ENCODE results near the gene GAGE12H.
"Not testable (repeated sequence)": the region's sequence is repeated elsewhere in the genome, so short reads cannot be mapped to it uniquely, and the experiment has no call there.

GAGE12H gene

GRCh38 chrX:49579649-49580048 is at the start of gene GAGE12H:
GAGE12H (plus strand) TSS chrX:49579949; CDS start chrX:49581104, 1,155 bp downstream.
- not testable (repeated sequence) for DNase-seq (ENCODE audit: low read depth in 2 of 2)

DNA sequence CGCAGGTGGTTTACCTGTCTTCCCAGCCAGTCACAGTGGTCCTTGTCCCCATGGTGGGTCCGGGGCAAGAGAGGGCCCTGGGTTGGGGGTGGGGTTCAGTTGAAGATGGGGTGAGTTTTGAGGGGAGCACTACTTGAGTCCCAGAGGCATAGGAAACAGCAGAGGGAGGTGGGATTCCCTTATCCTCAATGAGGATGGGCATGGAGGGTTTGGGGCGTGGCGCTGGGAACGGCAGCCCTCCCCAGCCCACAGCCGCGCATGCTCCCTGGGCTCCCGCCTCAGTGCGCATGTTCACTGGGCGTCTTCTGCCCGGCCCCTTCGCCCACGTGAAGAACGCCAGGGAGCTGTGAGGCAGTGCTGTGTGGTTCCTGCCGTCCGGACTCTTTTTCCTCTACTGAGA is 47.9 kb upstream of the GAGE12H start, which contains the start of gene GAGE12C:
TSS of gene GAGE12C (plus strand) at position 301 of the 400 bp plus-strand sequence. CDS start 1,155 bp downstream, outside the sequence.
- DNase-seq (ENCODE audit: low read depth in 2 of 2): not testable (repeated sequence)

DNA sequence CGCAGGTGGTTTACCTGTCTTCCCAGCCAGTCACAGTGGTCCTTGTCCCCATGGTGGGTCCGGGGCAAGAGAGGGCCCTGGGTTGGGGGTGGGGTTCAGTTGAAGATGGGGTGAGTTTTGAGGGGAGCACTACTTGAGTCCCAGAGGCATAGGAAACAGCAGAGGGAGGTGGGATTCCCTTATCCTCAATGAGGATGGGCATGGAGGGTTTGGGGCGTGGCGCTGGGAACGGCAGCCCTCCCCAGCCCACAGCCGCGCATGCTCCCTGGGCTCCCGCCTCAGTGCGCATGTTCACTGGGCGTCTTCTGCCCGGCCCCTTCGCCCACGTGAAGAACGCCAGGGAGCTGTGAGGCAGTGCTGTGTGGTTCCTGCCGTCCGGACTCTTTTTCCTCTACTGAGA is 38.3 kb upstream of the GAGE12H start, which contains the start of gene GAGE12D:
TSS of gene GAGE12D (plus strand) at position 301 of the 400 bp plus-strand sequence. CDS start 1,155 bp downstream, outside the sequence.
- not testable (repeated sequence) for DNase-seq (ENCODE audit: low read depth in 2 of 2)

DNA sequence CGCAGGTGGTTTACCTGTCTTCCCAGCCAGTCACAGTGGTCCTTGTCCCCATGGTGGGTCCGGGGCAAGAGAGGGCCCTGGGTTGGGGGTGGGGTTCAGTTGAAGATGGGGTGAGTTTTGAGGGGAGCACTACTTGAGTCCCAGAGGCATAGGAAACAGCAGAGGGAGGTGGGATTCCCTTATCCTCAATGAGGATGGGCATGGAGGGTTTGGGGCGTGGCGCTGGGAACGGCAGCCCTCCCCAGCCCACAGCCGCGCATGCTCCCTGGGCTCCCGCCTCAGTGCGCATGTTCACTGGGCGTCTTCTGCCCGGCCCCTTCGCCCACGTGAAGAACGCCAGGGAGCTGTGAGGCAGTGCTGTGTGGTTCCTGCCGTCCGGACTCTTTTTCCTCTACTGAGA is 28.8 kb upstream of the GAGE12H start, which contains the start of gene GAGE12E:
TSS of gene GAGE12E (plus strand) at position 301 of the 400 bp plus-strand sequence. CDS start 1,155 bp downstream, outside the sequence.
- DNase-seq (ENCODE audit: low read depth in 2 of 2): not testable (repeated sequence)

- not testable (repeated sequence) for DNase-seq (ENCODE audit: low read depth in 2 of 2)
Observed at GRCh38 chrX:49560542-49560941, 19.2 kb upstream of the GAGE12H start, which contains the start of gene GAGE12F. GAGE12F (plus strand) TSS chrX:49560842; CDS start chrX:49561997, 1,155 bp downstream.

DNA sequence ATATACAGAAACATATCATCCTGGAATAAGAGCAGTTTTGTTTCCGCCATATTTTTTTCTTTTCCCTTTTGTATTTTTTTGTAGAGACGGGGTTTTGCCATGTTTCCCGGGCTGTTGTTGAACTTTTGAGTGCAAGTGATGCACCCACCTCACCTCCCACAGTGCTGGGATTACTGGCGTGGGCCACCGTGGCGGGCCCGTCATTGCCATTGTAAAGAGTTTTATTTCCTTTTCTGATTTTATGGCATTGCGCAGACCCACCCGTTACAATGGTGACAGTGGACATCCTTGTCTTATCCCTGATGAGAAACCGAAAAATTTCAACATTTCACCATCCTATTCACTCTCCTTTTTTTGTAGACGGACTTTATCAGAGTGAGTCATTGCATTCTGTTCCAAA is 11.0 kb upstream of the GAGE12H start:
- not testable (repeated sequence) for DNase-seq (ENCODE audit: low read depth in 2 of 2)

DNA sequence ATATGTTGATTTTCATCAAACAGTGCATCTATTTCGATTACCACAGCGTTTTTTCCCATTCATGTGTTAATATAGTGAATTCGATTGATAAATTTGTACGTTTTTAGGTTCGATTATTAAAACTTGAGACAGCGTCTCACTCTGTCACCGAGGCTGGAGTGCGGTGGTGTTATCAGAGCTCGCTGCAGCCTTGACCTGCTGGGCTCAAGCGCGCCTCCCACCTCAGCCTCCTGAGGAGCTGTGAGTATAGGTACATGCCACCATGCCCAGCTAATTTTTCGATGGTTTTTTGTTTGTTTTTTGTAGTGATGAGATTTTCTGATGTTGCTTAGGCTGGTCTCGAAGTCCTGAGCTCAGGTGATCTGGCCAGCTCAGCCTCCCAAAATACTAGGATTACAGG is 10.6 kb upstream of the GAGE12H start:
- DNase-seq (ENCODE audit: low read depth in 2 of 2): not testable (repeated sequence)

DNA sequence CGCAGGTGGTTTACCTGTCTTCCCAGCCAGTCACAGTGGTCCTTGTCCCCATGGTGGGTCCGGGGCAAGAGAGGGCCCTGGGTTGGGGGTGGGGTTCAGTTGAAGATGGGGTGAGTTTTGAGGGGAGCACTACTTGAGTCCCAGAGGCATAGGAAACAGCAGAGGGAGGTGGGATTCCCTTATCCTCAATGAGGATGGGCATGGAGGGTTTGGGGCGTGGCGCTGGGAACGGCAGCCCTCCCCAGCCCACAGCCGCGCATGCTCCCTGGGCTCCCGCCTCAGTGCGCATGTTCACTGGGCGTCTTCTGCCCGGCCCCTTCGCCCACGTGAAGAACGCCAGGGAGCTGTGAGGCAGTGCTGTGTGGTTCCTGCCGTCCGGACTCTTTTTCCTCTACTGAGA is 9.6 kb upstream of the GAGE12H start, which contains the start of gene GAGE12G:
TSS of gene GAGE12G (plus strand) at position 301 of the 400 bp plus-strand sequence. CDS start 1,155 bp downstream, outside the sequence.
- DNase-seq (ENCODE audit: low read depth in 2 of 2): not testable (repeated sequence)

DNA sequence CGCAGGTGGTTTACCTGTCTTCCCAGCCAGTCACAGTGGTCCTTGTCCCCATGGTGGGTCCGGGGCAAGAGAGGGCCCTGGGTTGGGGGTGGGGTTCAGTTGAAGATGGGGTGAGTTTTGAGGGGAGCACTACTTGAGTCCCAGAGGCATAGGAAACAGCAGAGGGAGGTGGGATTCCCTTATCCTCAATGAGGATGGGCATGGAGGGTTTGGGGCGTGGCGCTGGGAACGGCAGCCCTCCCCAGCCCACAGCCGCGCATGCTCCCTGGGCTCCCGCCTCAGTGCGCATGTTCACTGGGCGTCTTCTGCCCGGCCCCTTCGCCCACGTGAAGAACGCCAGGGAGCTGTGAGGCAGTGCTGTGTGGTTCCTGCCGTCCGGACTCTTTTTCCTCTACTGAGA is 9.4 kb downstream of the GAGE12H start, which contains the start of gene GAGE2A:
TSS of gene GAGE2A (plus strand) at position 301 of the 400 bp plus-strand sequence. CDS start 1,155 bp downstream, outside the sequence.
- not testable (repeated sequence) for DNase-seq (ENCODE audit: low read depth in 2 of 2)

- not testable (repeated sequence) for DNase-seq (ENCODE audit: low read depth in 2 of 2)
Observed at GRCh38 chrX:49589769-49590478, 10.2 kb downstream of the GAGE12H start.

DNA sequence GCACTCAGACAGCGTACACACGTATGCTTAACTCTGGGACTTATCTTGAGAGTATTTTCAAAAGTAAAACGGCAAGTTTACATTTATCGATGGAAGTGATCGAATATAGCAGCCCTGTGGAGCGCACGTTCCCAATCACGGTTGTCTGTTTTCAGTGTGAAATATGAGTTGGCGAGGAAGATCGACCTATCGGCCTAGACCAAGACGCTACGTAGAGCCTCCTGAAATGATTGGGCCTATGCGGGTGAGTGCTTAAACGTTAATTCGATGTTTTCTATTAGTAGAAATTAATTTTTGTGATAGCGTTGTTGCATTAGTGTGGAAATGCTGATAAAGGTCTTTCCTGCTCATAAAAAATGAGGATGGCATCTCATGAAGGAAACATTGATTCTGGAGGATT is 10.7 kb downstream of the GAGE12H start:
- DNase-seq (ENCODE audit: low read depth in 2 of 2): peak in 1 of 2 donors; percentile 0

- DNase-seq (ENCODE audit: low read depth in 2 of 2): not testable (repeated sequence)
Observed at GRCh38 chrX:49598720-49599119, 19.0 kb downstream of the GAGE12H start, which contains the start of gene GAGE1. GAGE1 (plus strand) TSS chrX:49599020; CDS start chrX:49600175, 1,155 bp downstream.

DNA sequence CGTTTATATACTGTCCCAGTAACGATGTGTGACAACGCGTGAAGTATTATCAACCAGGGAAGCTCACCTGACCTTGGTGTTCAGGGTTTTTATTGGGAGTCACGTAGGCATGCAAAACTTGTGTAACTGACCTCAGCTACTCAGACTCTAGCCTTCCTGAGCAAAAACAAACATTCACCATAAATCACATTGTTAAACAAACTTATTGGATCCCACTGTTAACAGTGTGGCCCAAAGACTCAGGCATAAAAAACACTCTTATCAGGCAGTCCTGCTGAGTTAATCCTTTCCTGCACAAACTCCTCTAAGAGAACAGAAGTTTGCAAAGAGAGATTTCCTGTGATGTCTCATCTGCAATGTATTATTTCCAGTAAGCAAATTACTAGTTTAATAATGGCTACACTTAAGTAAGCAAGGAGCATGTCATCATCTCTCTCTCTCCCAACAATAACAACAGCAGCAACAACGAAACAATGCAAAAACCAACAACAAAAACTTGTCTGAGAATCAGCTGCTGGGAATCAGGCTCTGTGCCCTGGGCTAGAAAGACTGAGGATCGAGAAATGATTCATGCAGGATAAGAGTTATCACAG is 31.1 kb downstream of the GAGE12H start:
- no peak for DNase-seq (ENCODE audit: low read depth in 2 of 2)

GRCh38 chrX:49618574-49618973 is 38.8 kb downstream of the GAGE12H start:
- DNase-seq (ENCODE audit: low read depth in 2 of 2): no peak

- DNase-seq (ENCODE audit: low read depth in 2 of 2): peak in 1 of 2 donors; percentile 3
Observed at GRCh38 chrX:49627086-49627777, 47.5 kb downstream of the GAGE12H start.

Measured in stimulated activated CD8-positive, alpha-beta memory T cell treated with anti-CD3 and anti-CD28 coated beads, Interleukin-7, amount 100 ng/mL, for 4 hours (primary cell).